Frontal cortex (tissue), 4 donors: Measurements from ENCODE around the gene MYLK. TPM values are rescaled to one million over a fixed set of nuclear protein-coding genes. Genes with fewer than 3 reads are reported as not detected.

ENCODE experiments used
- DNase-seq, 2 donors: peaks; one replicate each; pipeline ENCODE4 v3.0.0; 2012; ENCODE audit warnings: low spot score in 2 of 2
- FAIRE-seq: peaks from 2 replicates; lab custom pipeline; 2012; peaks lifted over from hg19 to GRCh38; lab: Jason Lieb, UNC
- total RNA-seq: library from RNA; depleted of rRNA; stranded (reverse); fragments of >200 nt; gene quantifications from one replicate; pipeline ENCODE4 v1.2.3, GENCODE V29; 2014
- donor health status: control.
- donor health status: control.
- donor health status: control.

Gene MYLK
- total RNA-seq, 1 donor from 2014 or later, result 6.1 TPM

GRCh38 chr3:123880998-123881561 lies 3.1 kb downstream of the MYLK start:
- no peak for FAIRE-seq
- peak in 1 of 2 donors; percentile 23 for DNase-seq

- FAIRE-seq (no peak), DNase-seq (no peak)
Measured at GRCh38 chr3:123878807-123879206, 5.3 kb downstream of the MYLK start.

GRCh38 chr3:123877965-123878364 lies 6.2 kb downstream of the MYLK start:
- no peak for FAIRE-seq
- DNase-seq, result no peak

- DNase-seq (no peak), FAIRE-seq (no peak)
Measured at GRCh38 chr3:123877466-123877865, 6.7 kb downstream of the MYLK start.

GRCh38 chr3:123876858-123877257 lies 7.3 kb downstream of the MYLK start:
- DNase-seq (no peak), FAIRE-seq (no peak)

GRCh38 chr3:123872621-123873020 lies 11.5 kb downstream of the MYLK start:
- FAIRE-seq (no peak), DNase-seq (no peak)

- no peak for DNase-seq
- FAIRE-seq, result no peak
Measured at GRCh38 chr3:123871946-123872345, 12.2 kb downstream of the MYLK start.

GRCh38 chr3:123870033-123870432 lies 14.1 kb downstream of the MYLK start:
- DNase-seq (no peak), FAIRE-seq (no peak)

- FAIRE-seq (no peak), DNase-seq (no peak)
Measured at GRCh38 chr3:123869165-123869564, 15.0 kb downstream of the MYLK start.

GRCh38 chr3:123864706-123865105 lies 19.4 kb downstream of the MYLK start:
- FAIRE-seq (no peak), DNase-seq (no peak)

- FAIRE-seq (no peak), DNase-seq (no peak)
Measured at GRCh38 chr3:123862152-123862551, 22.0 kb downstream of the MYLK start.

GRCh38 chr3:123861081-123861836 lies 22.9 kb downstream of the MYLK start:
- FAIRE-seq (no peak), DNase-seq (no peak)

GRCh38 chr3:123859177-123859576 lies 25.0 kb downstream of the MYLK start:
- DNase-seq (no peak), FAIRE-seq (no peak)

GRCh38 chr3:123854905-123855304 lies 29.2 kb downstream of the MYLK start:
- DNase-seq (no peak), FAIRE-seq (no peak)

- DNase-seq, result no peak
- FAIRE-seq, result no peak
Measured at GRCh38 chr3:123853686-123854372, 30.3 kb downstream of the MYLK start.

- FAIRE-seq (no peak), DNase-seq (no peak)
Measured at GRCh38 chr3:123847209-123847608, 36.9 kb downstream of the MYLK start.

- FAIRE-seq (no peak), DNase-seq (no peak)
Measured at GRCh38 chr3:123843668-123844067, 40.5 kb downstream of the MYLK start.

- DNase-seq (no peak), FAIRE-seq (no peak)
Measured at GRCh38 chr3:123842711-123843110, 41.4 kb downstream of the MYLK start.

- DNase-seq (no peak), FAIRE-seq (no peak)
Measured at GRCh38 chr3:123841476-123842238, 42.5 kb downstream of the MYLK start.

GRCh38 chr3:123840961-123841360 lies 43.2 kb downstream of the MYLK start:
- DNase-seq (no peak), FAIRE-seq (no peak)
